T-helper 22 cell (primary cell): ENCODE measurements around the gene NLK.
"Not testable (repeated sequence)": the region's sequence is repeated elsewhere in the genome, so short reads cannot be mapped to it uniquely, and the experiment has no call there.

Source experiments
- DNase-seq: peaks from one replicate; pipeline ENCODE4 v3.0.0-alpha.2; 2020; ENCODE audit warnings: low read depth

Gene NLK

DNA sequence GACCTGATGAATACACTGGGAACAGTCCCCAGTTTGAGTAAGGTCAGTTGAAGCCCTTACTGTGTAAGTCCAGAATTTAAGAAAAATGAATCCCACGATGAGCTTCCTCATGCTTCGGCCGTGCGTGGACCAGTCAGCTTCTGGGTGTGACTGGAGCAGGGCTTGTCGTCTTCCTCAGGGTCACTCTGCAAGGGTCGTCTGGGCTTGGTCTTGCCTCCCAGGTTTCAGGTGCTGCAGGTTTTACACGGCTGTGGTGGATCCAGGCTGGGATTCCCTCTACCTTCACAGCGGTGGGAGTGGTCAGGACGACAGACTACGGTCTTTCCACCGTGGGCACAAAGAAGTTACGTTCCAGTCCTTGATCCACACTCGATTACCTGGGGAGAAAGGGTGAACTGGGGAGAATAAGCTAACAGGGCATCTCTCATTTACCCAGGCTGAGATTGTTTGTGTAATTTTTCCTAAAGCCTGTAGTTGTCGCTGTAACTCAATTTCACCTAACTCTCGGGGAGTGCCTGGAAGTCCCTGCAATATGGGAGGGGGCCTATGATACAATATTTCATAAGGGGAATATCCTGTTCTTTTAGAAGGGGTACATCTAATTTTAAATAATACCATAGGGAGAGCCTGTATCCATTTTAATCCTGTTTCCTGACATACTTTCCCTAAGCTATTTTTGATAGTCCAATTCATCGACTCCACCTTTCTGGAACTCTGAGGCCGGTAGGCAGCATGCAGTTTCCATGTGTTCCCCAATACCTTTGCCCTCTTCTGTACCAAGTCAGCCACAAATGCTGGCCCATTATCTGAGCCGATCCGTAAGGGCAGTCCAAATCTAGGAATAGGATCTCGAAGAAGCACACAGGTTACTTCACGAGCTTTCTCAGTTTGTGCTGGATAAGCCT is 190.7 kb downstream of the NLK start:
- DNase-seq, result not testable (repeated sequence)

DNA sequence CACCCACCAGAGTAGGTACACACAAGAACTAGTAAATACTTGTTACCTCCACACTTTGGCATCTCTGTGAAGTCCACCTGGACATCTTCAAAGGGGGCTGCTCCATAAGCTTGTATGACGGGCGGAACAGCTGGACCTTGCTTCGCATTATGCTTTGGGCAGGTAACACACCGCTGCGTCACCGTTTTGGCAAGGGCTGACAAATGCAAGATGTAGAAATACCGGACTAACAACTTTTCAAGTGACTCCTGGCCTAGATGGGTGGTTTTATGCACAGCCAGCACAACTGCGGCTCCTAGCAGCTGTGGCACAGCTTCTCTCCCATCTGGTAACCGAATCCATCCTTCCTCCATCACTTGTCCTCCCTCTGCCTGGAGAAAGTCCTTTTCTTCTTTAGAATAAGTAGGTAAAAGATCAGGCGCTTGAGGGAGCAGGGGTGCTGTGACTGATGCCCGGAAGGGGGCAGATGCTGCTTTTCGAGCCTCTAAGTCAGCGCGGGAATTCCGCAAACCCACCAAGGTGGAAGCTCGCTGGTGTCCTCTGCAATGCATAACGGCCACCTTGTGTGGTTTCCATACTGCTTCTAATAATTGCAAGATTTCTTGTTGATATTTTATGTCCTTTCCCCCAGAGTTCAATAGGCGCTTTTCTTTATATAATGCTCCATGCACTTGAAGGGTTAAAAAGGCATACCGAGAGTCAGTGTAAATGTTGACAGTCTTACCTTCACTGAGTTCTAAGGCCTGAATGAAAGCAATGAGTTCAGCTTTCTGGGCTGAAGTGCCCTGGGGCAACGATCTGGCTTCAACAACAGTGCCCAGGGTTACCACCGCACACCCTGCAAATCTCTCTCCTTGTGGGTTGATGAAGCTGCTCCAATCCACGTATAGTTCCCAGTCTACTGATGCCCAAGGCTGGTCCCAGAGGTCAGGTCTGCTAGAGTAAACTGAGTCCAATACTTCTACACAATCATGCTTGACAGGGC is 191.7 kb downstream of the NLK start:
- not testable (repeated sequence) for DNase-seq

DNA sequence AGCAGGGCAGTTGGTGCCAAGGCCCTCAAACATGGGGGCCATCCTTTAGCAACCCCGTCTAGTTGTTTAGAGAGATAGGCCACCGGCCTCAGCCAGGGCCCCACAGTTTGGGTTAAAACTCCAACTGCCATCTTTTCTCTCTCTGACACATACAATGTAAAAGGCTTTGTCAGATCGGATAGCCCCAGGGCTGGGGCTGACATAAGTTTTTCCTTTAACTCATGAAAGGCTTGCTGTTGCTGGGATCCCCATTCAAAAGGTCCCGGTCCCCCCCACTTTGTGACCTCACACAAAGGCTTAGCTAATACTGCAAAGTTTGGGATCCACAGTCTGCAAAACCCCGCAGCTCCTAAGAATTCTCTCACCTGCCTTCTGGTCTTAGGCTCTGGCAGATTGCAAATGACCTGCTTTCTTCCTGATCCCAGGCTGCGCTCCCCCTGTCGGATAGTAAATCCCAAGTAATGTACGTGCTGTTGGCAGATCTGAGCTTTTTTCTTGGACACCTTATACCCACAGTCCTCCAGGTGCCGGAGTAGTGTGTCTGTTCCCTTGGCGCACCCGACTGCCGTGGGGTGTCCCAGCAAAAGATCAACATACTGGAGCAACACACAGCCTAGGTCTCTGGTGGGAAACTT is 192.7 kb downstream of the NLK start:
- DNase-seq, result not testable (repeated sequence)

DNA sequence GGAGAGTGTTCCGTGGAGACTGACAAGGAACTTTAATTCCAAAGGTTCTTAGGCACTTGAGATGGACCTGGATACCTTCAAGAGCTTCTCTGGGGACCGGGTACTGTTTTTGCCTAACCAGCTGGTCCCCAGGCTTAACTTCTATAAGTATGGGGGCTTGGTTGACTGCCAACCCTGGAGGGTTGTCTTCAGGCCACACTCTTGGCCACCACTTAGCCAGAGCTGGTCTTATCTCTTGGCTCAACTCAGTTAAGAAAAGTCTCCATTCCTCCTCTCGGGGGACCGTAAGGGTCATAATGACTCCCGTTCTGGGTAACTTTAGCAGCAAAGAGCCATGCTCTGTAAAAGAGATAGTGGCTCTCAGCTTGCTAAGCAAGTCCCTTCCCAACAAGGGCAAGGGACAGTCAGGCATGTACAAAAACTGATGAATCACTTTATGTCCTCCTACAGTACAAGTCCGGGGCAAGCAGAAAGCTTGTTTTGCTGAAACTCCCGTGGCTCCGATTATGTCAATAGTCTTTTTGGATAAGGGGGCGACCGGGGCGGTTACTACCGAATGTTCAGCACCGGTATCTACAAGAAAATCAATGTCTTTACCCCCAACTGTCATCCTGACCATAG is 193.7 kb downstream of the NLK start:
- DNase-seq, result not testable (repeated sequence)

DNA sequence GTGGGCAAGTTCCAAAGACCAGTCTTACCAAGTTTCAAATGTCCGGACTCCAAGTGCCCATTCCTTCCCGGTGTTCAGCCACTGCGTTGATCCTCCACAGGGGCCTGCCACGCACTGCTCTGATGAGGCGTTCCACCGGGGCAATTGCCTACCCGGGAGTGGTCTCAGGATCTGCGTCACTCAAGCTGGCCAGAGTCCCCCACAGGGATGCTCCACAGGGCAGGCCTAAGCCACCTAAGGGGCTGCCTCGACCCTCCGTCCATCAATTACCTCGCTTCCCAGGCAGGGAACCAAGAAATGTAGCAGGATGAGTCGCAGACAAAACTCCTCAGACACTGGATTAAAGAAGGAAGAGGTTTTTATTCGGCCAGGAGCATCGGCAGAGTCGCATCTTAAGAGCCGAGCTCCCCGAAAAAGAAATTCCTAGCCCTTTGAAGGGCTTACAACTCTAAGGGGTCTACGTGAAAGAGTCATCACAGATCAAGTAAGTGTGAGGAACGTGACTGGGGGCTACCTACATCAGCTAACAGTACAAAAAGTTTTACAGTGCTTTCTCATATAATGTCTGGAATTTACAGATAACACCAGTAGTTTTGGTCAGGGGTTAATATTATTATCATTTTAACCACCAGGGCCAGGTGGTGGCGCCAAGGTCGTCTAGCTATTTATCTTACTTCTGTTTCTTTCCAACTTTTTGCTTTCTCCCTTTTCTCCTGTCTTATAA is 196.2 kb downstream of the NLK start:
- DNase-seq, result not testable (repeated sequence)

DNA sequence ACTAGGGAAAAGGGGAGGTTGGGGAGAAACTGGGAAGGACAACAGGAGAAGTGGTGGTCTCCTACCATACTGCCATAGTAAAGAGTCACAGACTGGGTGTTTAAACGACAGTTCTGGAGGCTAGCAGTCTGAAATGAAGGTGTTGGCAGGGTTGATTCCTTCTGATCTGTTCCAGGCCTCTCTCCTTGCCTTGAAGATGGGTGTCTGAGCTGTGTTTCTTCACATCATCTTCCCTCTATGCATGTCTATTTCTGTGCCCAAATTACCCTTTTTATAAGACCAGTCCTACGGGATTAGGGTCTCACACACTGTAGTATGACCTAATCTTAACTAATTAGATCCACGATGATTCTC is 196.8 kb downstream of the NLK start:
- DNase-seq, result no peak

DNA sequence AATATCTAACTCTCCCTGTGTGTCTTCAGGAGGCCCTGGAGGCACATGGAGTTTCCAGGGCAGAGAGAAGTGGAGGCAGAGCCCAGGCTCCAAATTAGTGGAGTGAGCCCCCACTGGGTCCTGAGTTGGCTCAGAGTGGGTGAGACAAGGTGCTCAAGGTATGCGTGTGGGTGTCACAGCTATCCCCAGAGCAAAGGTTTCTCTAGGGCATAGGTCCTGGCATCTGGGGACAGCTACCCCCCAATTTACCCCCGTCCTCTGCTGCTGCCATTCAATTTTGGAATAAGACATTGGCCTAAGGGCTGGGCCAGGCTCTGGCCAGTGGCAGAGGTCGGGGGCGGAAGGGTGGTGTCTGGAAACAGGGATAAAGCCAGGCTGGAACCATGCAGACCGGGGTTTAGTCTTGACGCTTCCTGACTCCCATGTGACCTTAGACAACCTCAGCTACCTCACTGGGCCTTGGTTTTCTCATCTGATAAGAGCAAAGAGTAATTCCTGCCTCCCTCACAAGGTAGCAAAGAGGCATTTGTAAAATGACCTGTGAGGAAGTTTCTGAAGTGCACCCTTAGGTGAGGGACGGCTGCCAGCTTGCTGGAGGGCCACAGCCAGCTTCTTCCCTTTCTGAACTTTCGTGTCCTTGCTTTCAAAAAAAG is 198.3 kb downstream of the NLK start:
- DNase-seq, result no peak

DNA sequence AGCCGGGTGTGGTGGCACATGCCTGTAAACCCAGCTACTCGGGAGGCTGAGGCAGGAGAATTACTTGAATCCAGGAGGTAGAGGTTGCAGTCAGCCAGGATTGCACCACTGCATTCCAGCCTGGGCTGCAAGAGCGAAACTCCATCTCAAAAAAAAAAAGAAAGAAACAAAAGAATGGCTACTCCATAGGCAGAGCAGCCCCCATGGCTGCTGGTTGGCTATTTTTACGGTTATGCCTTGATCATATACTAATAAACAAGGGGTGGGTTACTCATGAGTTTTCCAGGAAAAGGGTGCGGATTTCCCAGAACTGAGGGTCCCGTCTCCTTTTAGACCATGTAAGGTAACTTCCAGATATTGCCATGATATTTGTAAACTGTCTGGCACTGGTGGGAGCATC is 200.3 kb downstream of the NLK start:
- DNase-seq, result no peak

DNA sequence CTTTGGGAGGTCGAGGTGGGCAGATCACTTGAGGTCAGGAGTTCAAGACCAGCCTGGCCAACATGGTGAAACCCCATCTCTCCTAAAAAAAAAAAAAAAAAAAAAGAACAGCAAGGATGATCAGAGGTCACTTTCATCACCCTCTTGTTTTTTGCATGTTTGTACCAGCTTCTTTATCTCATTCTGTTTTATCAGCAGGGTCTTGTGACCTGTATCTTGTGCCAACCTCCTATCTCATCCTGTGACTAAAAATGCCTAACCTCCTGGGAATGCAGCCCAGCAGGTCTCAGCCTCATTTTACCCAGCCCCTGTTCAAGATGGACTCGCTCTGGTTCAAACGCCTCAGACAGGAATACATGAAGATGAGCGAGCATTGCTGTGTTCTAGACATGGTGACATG is 200.8 kb downstream of the NLK start:
- not testable (repeated sequence) for DNase-seq

DNA sequence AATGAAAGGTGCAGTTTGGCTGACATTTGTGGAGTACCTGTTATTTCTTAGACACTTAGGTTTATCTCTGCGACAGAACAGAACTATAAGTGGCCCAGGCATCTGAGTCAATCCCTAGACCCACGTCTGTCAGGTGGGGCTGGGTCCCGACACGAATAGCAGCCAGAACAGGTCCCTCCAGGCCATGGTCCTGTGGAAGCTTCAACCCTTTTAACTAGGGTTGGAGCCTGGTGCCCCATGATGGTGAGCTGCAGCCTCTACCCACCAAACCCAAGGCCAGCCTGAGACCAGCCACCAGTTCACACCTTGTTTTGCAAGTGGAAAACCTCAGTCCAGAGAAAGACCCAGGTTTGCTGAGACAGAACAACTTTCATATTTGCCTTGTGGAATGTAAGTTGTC is 202.0 kb downstream of the NLK start:
- DNase-seq, result no peak
